HCT116 (cell line): ENCODE data around the gene CH25H. TPM values are rescaled to one million over a fixed set of nuclear protein-coding genes. Genes with fewer than 3 reads are reported as not detected.

Experiments
- ATAC-seq: fragments of 200-7000 bp; cut with Tn5 transposase; 2 replicates; pipeline ENCODE4 v1.9.1; 2020; ENCODE audit warnings: mild to moderate bottlenecking, moderate library complexity
- BruUV-seq: library from RNA; stranded (reverse); fragments of 400-500 nt; replicated peaks from 2 replicates; lab custom pipeline; 2021; lab: Mats Ljungman, UMichigan
- CTCF ChIA-PET: fragments of 300-600 bp; sonication (Branson Sonifier 250); formaldehyde crosslinking; loops from one replicate; lab custom pipeline; 2021; ENCODE audit warnings: antibody characterized with exemption; lab: Charles Lee
- POLR2A ChIA-PET: fragments of 300-600, 350-600 bp; sonication (Branson Sonifier 250); formaldehyde crosslinking; loops from one replicate; lab custom pipeline; 2021; ENCODE audit warnings: antibody characterized with exemption; lab: Charles Lee
- RAD21 ChIA-PET, 2 experiments: fragments of 300-600 bp; sonication (Branson Sonifier 250); formaldehyde crosslinking; loops; one replicate each; lab custom pipeline; 2023; ENCODE audit warnings: low total read pairs in 2 of 2; ENCODE audit not compliant: uncharacterized antibody in 2 of 2, unreplicated experiment in 2 of 2, low non-redundant PET in 1 of 2; lab: Charles Lee
- DNase-seq: peaks from one replicate; pipeline ENCODE4 v3.0.0-alpha.2; 2010; ENCODE audit warnings: low read depth, low spot score
- H2AFZ ChIP-seq: fragments of 200-600 bp; shearing (Covaris generic), sonication (generic); 2 replicates; pipeline ENCODE4 v1.6.1; 2017; ENCODE audit warnings: low read depth, mixed run types, mixed read lengths, antibody characterized with exemption, low read length; ENCODE audit not compliant: poor library complexity, severe bottlenecking
- H3K27ac ChIP-seq: 2 replicates; pipeline ENCODE4 v1.5.1; 2012; ENCODE audit warnings: low read depth, low read length
- H3K27me3 ChIP-seq: fragments of 200-600 bp; sonication (generic); 2 replicates; pipeline ENCODE4 v1.6.1; 2016; ENCODE audit warnings: mixed run types, low read length, mixed read lengths; ENCODE audit not compliant: insufficient read depth
- H3K36me3 ChIP-seq, 2 experiments: fragments of 200-500 bp in 1 of 2; fragments of 200-600 bp in 1 of 2; sonication (Bioruptor generic) in 1 of 2; sonication (generic) in 1 of 2; 2 replicates each; pipeline versions ENCODE4 v1.5.1 to v1.6.1; 2014 to 2016; ENCODE audit warnings: low read length in 2 of 2, inconsistent platforms in 1 of 2, mixed read lengths in 1 of 2, mixed run types in 1 of 2; ENCODE audit not compliant: insufficient read depth in 2 of 2, control insufficient read depth in 1 of 2
- H3K4me1 ChIP-seq, 2 experiments: fragments of 200-600 bp in 1 of 2; sonication (generic) in 1 of 2; 2 replicates each; pipeline versions ENCODE4 v1.5.1 to v1.6.1; 2012 to 2017; ENCODE audit warnings: low read length in 2 of 2, inconsistent platforms in 1 of 2, mild to moderate bottlenecking in 1 of 2, mixed read lengths in 1 of 2, mixed run types in 1 of 2, moderate library complexity in 1 of 2; ENCODE audit not compliant: insufficient read depth in 2 of 2, control insufficient read depth in 1 of 2
- H3K4me2 ChIP-seq: fragments of 200-600 bp; sonication (generic); 2 replicates; pipeline ENCODE4 v1.6.1; 2017; ENCODE audit warnings: mixed run types, low read length, mixed read lengths
- H3K4me3 ChIP-seq, 2 experiments: fragments of 200-600 bp in 1 of 2; sonication (generic) in 1 of 2; replicated peaks in 1 of 2; 2 replicates each; pipeline ENCODE4 v1.5.1; 2011 to 2016; ENCODE audit warnings: low read length in 2 of 2, control low read depth in 1 of 2, low read depth in 1 of 2, mild to moderate bottlenecking in 1 of 2, mixed read lengths in 1 of 2, mixed run types in 1 of 2
- H3K79me2 ChIP-seq: fragments of 200-600 bp; sonication (generic); 2 replicates; pipeline ENCODE4 v1.6.1; 2017; ENCODE audit warnings: mild to moderate bottlenecking, mixed run types, low read length, moderate library complexity, mixed read lengths; ENCODE audit not compliant: insufficient read depth
- H3K9ac ChIP-seq: fragments of 200-600 bp; sonication (generic); 2 replicates; pipeline ENCODE4 v1.6.1; 2016; ENCODE audit warnings: low read length, mixed read lengths
- H3K9me2 ChIP-seq: fragments of 200-600 bp; sonication (generic), shearing (Covaris generic); 2 replicates; pipeline ENCODE4 v1.6.1; 2017; ENCODE audit warnings: mixed run types, mild to moderate bottlenecking, moderate library complexity; ENCODE audit not compliant: insufficient read depth
- H3K9me3 ChIP-seq, 2 experiments: fragments of 200-500 bp in 1 of 2; fragments of 200-600 bp in 1 of 2; sonication (Bioruptor generic) in 1 of 2; sonication (generic) in 1 of 2; 2 replicates each; pipeline ENCODE4 v1.6.1; 2014 to 2017; ENCODE audit warnings: low read length in 2 of 2, mixed read lengths in 2 of 2, inconsistent platforms in 1 of 2, low read depth in 1 of 2, mild to moderate bottlenecking in 1 of 2, mixed run types in 1 of 2, moderate library complexity in 1 of 2; ENCODE audit not compliant: control insufficient read depth in 1 of 2, insufficient read depth in 1 of 2
- H4K20me1 ChIP-seq: fragments of 200-600 bp; sonication (generic), shearing (Covaris generic); 2 replicates; pipeline ENCODE4 v1.6.1; 2017; ENCODE audit warnings: mixed run types, mild to moderate bottlenecking, moderate library complexity; ENCODE audit not compliant: insufficient read depth
- CBX3 ChIP-seq: IDR thresholded peaks from 2 replicates; pipeline ENCODE4 v1.6.1; 2012; ENCODE audit warnings: low read depth
- EGR1 ChIP-seq: IDR thresholded peaks from 2 replicates; pipeline ENCODE4 v1.6.1; 2012; ENCODE audit warnings: low read depth
- ELF1 ChIP-seq: IDR thresholded peaks from 2 replicates; pipeline ENCODE4 v1.6.1; 2012; ENCODE audit warnings: low read depth, borderline replicate concordance
- EZH2 ChIP-seq: fragments of 200-600 bp; sonication (generic); IDR thresholded peaks from 2 replicates; pipeline ENCODE4 v1.6.1; 2017; ENCODE audit warnings: antibody characterized with exemption, mixed run types
- FOSL1 ChIP-seq: IDR thresholded peaks from 2 replicates; pipeline ENCODE4 v1.6.1; 2012; ENCODE audit warnings: low read depth
- JUND ChIP-seq: IDR thresholded peaks from 2 replicates; pipeline ENCODE4 v1.6.1; 2012
- POLR2A ChIP-seq: IDR thresholded peaks from 2 replicates; pipeline ENCODE4 v1.7.0; 2011; ENCODE audit warnings: borderline replicate concordance; ENCODE audit not compliant: insufficient read depth, insufficient read length; ENCODE audit errors: extremely low read depth
- POLR2AphosphoS5 ChIP-seq: IDR thresholded peaks from 2 replicates; pipeline ENCODE4 v1.6.1; 2011; ENCODE audit warnings: mild to moderate bottlenecking, low read depth, low read length, moderate library complexity
- SIN3A ChIP-seq: IDR thresholded peaks from 2 replicates; pipeline ENCODE4 v1.6.1; 2012; ENCODE audit warnings: low read depth
- SP1 ChIP-seq: IDR thresholded peaks from 2 replicates; pipeline ENCODE4 v1.6.1; 2012; ENCODE audit warnings: low read depth
- SRF ChIP-seq: IDR thresholded peaks from 2 replicates; pipeline ENCODE4 v1.6.1; 2012; ENCODE audit warnings: low read depth
- TCF7L2 ChIP-seq: IDR thresholded peaks from 2 replicates; pipeline ENCODE4 v1.7.0; 2011; ENCODE audit warnings: borderline replicate concordance, inconsistent platforms; ENCODE audit not compliant: insufficient read depth, insufficient read length; ENCODE audit errors: extremely low read depth
- YY1 ChIP-seq: IDR thresholded peaks from 2 replicates; pipeline ENCODE4 v1.6.1; 2011; ENCODE audit warnings: low read length, low read depth, moderate library complexity, mild to moderate bottlenecking; ENCODE audit not compliant: insufficient replicate concordance; ENCODE audit errors: extremely low read depth
- ZFX ChIP-seq: fragments of 450-650 bp; IDR thresholded peaks from 2 replicates; pipeline ENCODE4 v1.6.1; 2017
- ZNF274 ChIP-seq: fragments of 200-500 bp; sonication (Bioruptor generic); IDR thresholded peaks from 2 replicates; pipeline ENCODE4 v1.6.1; 2014; ENCODE audit warnings: mild to moderate bottlenecking, low read depth, low read length, inconsistent platforms
- intact Hi-C: fragments of 100-400 bp; cut with micrococcal nuclease; formaldehyde crosslinking; loops from 2 replicates; pipeline ENCODE4 v1.10.0; 2022
- total RNA-seq: library from RNA; stranded (reverse); gene quantifications from one replicate; pipeline ENCODE4 v1.2.1, GENCODE V29; 2021; ENCODE audit not compliant: unreplicated experiment
- TF ChIP-seq, protein P1 (sequence below): IDR thresholded peaks from 2 replicates; pipeline ENCODE4 v1.6.1; 2012
- TF ChIP-seq, protein P2 (sequence below): IDR thresholded peaks from 2 replicates; pipeline ENCODE4 v1.6.1; 2012
- TF ChIP-seq, protein P3 (sequence below): IDR thresholded peaks from 2 replicates; pipeline ENCODE4 v1.6.1; 2012; ENCODE audit warnings: low read depth

CH25H gene
- total RNA-seq, 1 experiment from 2014 or later = not detected

DNA sequence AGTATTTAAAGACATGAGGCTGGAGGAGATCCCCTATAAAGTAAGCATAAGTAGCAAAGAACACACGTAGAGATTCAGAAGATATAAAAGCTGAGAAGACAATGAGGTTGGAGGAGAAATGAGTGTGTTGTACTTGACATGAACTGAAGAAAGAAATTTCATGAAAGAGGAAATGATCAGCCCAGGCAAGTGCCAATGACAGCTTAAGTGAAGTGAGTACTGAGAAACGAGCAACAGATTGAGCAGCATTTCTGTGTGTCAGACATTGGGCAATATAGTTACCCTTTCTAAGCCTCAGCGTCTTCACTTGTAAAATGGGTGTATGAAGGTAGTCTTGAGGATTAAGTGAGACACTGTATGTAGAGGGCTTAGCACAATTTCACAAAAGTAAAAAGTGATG, 49.2 kb upstream of the CH25H start:
- TF ChIP-seq ELF1 (no peak), POLR2A (no peak), SP1 (no peak), POLR2AphosphoS5 (no peak), CBX3 (no peak), ZFX (no peak), TCF7L2 (no peak), EZH2 (no peak), SRF (no peak), JUND (no peak), ZNF274 (no peak)
- TF ChIP-seq, all 23 proteins: peak for 0
- no peak for ATAC-seq
- H3K27me3 ChIP-seq = no peaks in the 10 kb centered on the region
- H3K9me3 ChIP-seq = no peaks in the 10 kb centered on the region; a peak in 2 of 4 replicates
- BruUV-seq = no TSS peak
- peaks cover 0 to 11% of the 10 kb centered on the region in 2 experiments; a peak in 3 of 4 replicates for H3K4me1 ChIP-seq
- no peaks in the 10 kb centered on the region for H3K36me3 ChIP-seq
- no peak overlapping the region for H2AFZ ChIP-seq
- ChIA-PET POLR2A (no interaction called here), RAD21 (no interaction called here), CTCF (interaction anchor here (0.6 to 0.9 kb wide), 2 partner anchors 96 to 136 kb away, joined by 3 read pairs; partner anchors contain the start of gene IFIT1)
- intact Hi-C loops = no loop called here
- DNase-seq = no peak
- no peak overlapping the region for H3K4me3 ChIP-seq
- H3K9ac ChIP-seq = no peak overlapping the region
- H3K79me2 ChIP-seq = no peaks in the 10 kb centered on the region
- no peak overlapping the region for H3K27ac ChIP-seq
- H4K20me1 ChIP-seq = no peaks in the 10 kb centered on the region
- H3K9me2 ChIP-seq = no peaks in the 10 kb centered on the region
- no peak overlapping the region for H3K4me2 ChIP-seq

DNA sequence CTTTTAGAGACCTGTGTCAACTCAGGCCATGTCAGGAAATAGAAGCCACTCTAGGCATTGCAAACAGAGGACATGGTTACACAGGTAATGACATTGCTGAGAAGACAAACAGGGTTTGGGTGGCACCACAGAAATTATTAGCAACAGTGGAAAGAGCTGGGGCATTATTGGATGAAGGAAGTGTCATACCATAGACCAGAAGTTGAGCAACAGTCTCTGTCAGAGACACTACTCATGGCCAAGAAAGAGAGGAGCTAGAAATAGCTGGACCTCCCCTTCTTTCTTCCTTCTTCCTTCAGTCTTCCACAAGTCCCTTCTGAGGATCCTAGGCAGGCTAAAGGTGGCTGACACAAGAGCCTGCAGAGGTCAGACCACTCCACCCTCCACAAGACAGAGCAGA, 48.7 kb upstream of the CH25H start:
- BruUV-seq = no TSS peak
- Histone ChIP-seq H4K20me1 (no peaks in the 10 kb centered on the region), H3K4me1 (peaks cover under 1 to 15% of the 10 kb centered on the region in 2 experiments; a peak in 3 of 4 replicates), H3K27ac (no peak overlapping the region), H3K27me3 (no peaks in the 10 kb centered on the region), H3K79me2 (no peaks in the 10 kb centered on the region), H3K9ac (no peak overlapping the region), H3K9me2 (no peaks in the 10 kb centered on the region), H3K9me3 (no peaks in the 10 kb centered on the region; a peak in 2 of 4 replicates), H3K4me2 (no peak overlapping the region), H3K36me3 (no peaks in the 10 kb centered on the region), H2AFZ (no peak overlapping the region), H3K4me3 (no peak overlapping the region)
- ChIA-PET RAD21 (no interaction called here), CTCF (interaction anchor here (0.6 to 0.9 kb wide), 2 partner anchors 97 to 137 kb away, joined by 3 read pairs; partner anchors contain the start of gene IFIT1), POLR2A (no interaction called here)
- ATAC-seq (no peak), DNase-seq (no peak)
- intact Hi-C loops = no loop called here
- no peak for TF ChIP-seq EZH2
- TF ChIP-seq, protein P1, sequence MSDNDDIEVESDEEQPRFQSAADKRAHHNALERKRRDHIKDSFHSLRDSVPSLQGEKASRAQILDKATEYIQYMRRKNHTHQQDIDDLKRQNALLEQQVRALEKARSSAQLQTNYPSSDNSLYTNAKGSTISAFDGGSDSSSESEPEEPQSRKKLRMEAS = no peak
- TF ChIP-seq TCF7L2 = no peak
- TF ChIP-seq POLR2AphosphoS5 = no peak
- TF ChIP-seq EGR1 = no peak
- no peak for TF ChIP-seq ZFX
- no peak for TF ChIP-seq CBX3
- TF ChIP-seq SP1 = no peak
- TF ChIP-seq, protein P2, sequence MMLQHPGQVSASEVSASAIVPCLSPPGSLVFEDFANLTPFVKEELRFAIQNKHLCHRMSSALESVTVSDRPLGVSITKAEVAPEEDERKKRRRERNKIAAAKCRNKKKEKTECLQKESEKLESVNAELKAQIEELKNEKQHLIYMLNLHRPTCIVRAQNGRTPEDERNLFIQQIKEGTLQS = no peak
- no peak for TF ChIP-seq ZNF274
- TF ChIP-seq POLR2A = no peak
- no peak for TF ChIP-seq SIN3A
- no peak for TF ChIP-seq ELF1
- TF ChIP-seq FOSL1 = no peak
- no peak for TF ChIP-seq YY1
- no peak for TF ChIP-seq SRF
- TF ChIP-seq, protein P3, sequence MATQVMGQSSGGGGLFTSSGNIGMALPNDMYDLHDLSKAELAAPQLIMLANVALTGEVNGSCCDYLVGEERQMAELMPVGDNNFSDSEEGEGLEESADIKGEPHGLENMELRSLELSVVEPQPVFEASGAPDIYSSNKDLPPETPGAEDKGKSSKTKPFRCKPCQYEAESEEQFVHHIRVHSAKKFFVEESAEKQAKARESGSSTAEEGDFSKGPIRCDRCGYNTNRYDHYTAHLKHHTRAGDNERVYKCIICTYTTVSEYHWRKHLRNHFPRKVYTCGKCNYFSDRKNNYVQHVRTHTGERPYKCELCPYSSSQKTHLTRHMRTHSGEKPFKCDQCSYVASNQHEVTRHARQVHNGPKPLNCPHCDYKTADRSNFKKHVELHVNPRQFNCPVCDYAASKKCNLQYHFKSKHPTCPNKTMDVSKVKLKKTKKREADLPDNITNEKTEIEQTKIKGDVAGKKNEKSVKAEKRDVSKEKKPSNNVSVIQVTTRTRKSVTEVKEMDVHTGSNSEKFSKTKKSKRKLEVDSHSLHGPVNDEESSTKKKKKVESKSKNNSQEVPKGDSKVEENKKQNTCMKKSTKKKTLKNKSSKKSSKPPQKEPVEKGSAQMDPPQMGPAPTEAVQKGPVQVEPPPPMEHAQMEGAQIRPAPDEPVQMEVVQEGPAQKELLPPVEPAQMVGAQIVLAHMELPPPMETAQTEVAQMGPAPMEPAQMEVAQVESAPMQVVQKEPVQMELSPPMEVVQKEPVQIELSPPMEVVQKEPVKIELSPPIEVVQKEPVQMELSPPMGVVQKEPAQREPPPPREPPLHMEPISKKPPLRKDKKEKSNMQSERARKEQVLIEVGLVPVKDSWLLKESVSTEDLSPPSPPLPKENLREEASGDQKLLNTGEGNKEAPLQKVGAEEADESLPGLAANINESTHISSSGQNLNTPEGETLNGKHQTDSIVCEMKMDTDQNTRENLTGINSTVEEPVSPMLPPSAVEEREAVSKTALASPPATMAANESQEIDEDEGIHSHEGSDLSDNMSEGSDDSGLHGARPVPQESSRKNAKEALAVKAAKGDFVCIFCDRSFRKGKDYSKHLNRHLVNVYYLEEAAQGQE = no peak
